ENCODE measurements around the gene DIP2C. TPM values are rescaled to one million over a fixed set of nuclear protein-coding genes. Genes with fewer than 3 reads are reported as not detected.

DIP2C gene
- total and polyA plus RNA-seq, 2 donors (not counting 1 experiment from before 2014, with no cell fraction given) = 1.3 to 1.9 TPM

DNA sequence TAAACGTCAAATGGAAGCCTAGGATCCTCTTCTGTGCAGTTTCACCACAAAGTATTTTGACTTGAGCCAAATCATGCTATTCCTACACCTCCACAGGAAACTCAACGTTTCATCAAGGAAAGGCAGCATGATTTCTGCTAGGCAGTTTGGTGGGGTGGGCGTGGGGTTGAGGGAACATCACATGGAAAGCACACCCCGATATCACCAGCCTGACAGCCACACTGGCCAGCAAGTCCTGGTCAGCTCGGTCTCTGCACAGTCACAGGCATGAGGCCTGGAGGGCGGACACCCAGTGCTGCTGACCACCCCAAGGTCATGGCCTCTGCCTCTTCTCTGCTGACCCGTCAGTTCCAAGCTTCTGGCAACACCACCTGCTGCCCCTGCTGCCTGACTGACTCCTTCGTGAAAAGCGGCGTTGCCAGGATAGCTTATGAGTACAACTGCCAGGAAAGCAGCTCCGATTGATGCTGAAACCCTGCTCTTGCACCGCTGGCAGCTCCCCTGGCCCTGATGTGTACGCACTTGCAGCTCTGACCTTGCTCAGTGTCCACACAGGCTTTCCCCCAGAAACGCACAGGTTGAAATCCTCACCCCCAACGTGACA, 171.5 kb downstream of the DIP2C start:
- Histone ChIP-seq H3K4me3 (ENCODE audit: control extremely low read depth in 1 of 5, extremely low read depth in 1 of 5, insufficient read depth in 1 of 5, low read depth in 2 of 5, low read length in 4 of 5) (no peak overlapping the region), H3K4me2 (replicated peaks; ENCODE audit: low read depth, low read length, poor library complexity, severe bottlenecking) (no peak overlapping the region), H3K9ac (ENCODE audit: low read length) (no peak overlapping the region), H3K4me1 (ENCODE audit: control insufficient read depth in 2 of 2, insufficient read depth in 2 of 2, low read length in 2 of 2) (peaks cover 0 to 9% of the 10 kb centered on the region in 2 donors), H4K20me1 (ENCODE audit: control insufficient read depth, insufficient read depth, low read length, poor library complexity, severe bottlenecking) (no peaks in the 10 kb centered on the region), H3K27me3 (replicated peaks in 1 of 4; ENCODE audit: control extremely low read depth in 1 of 4, control insufficient read depth in 3 of 4, insufficient read depth in 4 of 4, low read length in 3 of 4) (peaks cover 0 to 4% (median 0%) of the 10 kb centered on the region in 4 experiments), H3K9me3 (ENCODE audit: control extremely low read depth in 1 of 3, control insufficient read depth in 2 of 3, insufficient read depth in 1 of 3, low read length in 2 of 3) (no peaks in the 10 kb centered on the region), H3K79me2 (ENCODE audit: control insufficient read depth, insufficient read depth, low read length) (no peaks in the 10 kb centered on the region), H3K36me3 (replicated peaks in 1 of 2; ENCODE audit: control extremely low read depth in 1 of 2, control insufficient read depth in 1 of 2, extremely low read depth in 1 of 2, insufficient read depth in 2 of 2, low read length in 1 of 2) (no peaks in the 10 kb centered on the region), H2AFZ (ENCODE audit: insufficient read depth, low read depth, low read length, poor library complexity, severe bottlenecking) (no peak overlapping the region), H3K27ac (ENCODE audit: low read length in 2 of 2) (no peak overlapping the region)
- H3K27ac Mint-ChIP-seq = no peak overlapping the region
- intact Hi-C loops (cut with micrococcal nuclease) = no loop called here
- POLR2A ChIA-PET = no interaction called here
- WGBS (ENCODE audit: insufficient coverage) = 89% methylated on average over 14 of the region's 15 CpGs
- DNase-seq (no peak), ATAC-seq (ENCODE audit: low read depth) (no peak)
- H3K27me3 Mint-ChIP-seq = peaks cover 25% of the 10 kb centered on the region
- H3K9me3 Mint-ChIP-seq (ENCODE audit: insufficient read depth) = no peaks in the 10 kb centered on the region
- TF ChIP-seq, protein P1, sequence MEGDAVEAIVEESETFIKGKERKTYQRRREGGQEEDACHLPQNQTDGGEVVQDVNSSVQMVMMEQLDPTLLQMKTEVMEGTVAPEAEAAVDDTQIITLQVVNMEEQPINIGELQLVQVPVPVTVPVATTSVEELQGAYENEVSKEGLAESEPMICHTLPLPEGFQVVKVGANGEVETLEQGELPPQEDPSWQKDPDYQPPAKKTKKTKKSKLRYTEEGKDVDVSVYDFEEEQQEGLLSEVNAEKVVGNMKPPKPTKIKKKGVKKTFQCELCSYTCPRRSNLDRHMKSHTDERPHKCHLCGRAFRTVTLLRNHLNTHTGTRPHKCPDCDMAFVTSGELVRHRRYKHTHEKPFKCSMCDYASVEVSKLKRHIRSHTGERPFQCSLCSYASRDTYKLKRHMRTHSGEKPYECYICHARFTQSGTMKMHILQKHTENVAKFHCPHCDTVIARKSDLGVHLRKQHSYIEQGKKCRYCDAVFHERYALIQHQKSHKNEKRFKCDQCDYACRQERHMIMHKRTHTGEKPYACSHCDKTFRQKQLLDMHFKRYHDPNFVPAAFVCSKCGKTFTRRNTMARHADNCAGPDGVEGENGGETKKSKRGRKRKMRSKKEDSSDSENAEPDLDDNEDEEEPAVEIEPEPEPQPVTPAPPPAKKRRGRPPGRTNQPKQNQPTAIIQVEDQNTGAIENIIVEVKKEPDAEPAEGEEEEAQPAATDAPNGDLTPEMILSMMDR (IDR thresholded peaks at IDR 0.05) = no peak
- no peak for TF ChIP-seq EZH2 (IDR thresholded peaks at IDR 0.05; ENCODE audit: borderline replicate concordance, insufficient read depth, low read depth, low read length, poor library complexity, severe bottlenecking)
- CTCF ChIA-PET = no interaction called here
- H3K4me1 Mint-ChIP-seq = peaks cover 8% of the 10 kb centered on the region
- no peak overlapping the region for H3K4me3 Mint-ChIP-seq

DNA sequence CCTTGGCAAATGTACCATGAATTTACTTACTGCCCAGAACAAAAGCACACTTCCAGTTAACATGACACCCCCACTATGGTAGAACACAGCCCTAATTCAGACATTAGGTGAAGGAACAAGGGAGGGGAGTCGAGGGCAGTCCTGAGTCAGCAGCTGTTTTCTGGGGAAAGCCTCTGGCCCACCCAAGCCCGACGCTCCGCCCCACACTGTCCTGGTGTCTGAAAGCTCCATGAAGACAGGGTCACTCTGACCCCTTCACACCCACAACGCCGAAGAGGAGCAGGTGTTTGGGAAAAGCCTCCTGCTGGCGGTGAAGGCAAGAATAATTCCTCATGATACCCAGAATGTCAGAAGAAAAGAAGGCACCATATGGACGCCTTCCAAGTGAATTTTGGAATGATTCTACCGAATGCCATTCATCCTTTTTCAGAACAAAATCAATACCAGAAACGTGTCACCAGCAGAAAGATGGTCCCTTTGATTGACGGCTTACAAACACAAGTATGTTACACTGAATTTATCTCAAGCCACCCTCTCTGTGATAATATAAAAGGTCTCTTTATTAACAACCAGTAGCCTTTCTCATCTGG, 172.1 kb downstream of the DIP2C start:
- Histone ChIP-seq H3K4me1 (ENCODE audit: control insufficient read depth in 2 of 2, insufficient read depth in 2 of 2, low read length in 2 of 2) (peaks cover 0 to 9% of the 10 kb centered on the region in 2 donors), H4K20me1 (ENCODE audit: control insufficient read depth, insufficient read depth, low read length, poor library complexity, severe bottlenecking) (no peaks in the 10 kb centered on the region), H3K9me3 (ENCODE audit: control extremely low read depth in 1 of 3, control insufficient read depth in 2 of 3, insufficient read depth in 1 of 3, low read length in 2 of 3) (no peaks in the 10 kb centered on the region), H3K36me3 (replicated peaks in 1 of 2; ENCODE audit: control extremely low read depth in 1 of 2, control insufficient read depth in 1 of 2, extremely low read depth in 1 of 2, insufficient read depth in 2 of 2, low read length in 1 of 2) (no peaks in the 10 kb centered on the region), H3K9ac (ENCODE audit: low read length) (no peak overlapping the region), H3K79me2 (ENCODE audit: control insufficient read depth, insufficient read depth, low read length) (no peaks in the 10 kb centered on the region), H3K27ac (ENCODE audit: low read length in 2 of 2) (no peak overlapping the region), H3K4me3 (ENCODE audit: control extremely low read depth in 1 of 5, extremely low read depth in 1 of 5, insufficient read depth in 1 of 5, low read depth in 2 of 5, low read length in 4 of 5) (no peak overlapping the region), H3K4me2 (replicated peaks; ENCODE audit: low read depth, low read length, poor library complexity, severe bottlenecking) (no peak overlapping the region), H2AFZ (ENCODE audit: insufficient read depth, low read depth, low read length, poor library complexity, severe bottlenecking) (no peak overlapping the region), H3K27me3 (replicated peaks in 1 of 4; ENCODE audit: control extremely low read depth in 1 of 4, control insufficient read depth in 3 of 4, insufficient read depth in 4 of 4, low read length in 3 of 4) (peaks cover 0 to 4% (median 0%) of the 10 kb centered on the region in 4 experiments)
- peaks cover 8% of the 10 kb centered on the region for H3K4me1 Mint-ChIP-seq
- H3K4me3 Mint-ChIP-seq = no peak overlapping the region
- H3K27me3 Mint-ChIP-seq = peaks cover 22% of the 10 kb centered on the region
- intact Hi-C loops (cut with micrococcal nuclease) = no loop called here
- ATAC-seq (ENCODE audit: low read depth) (no peak), DNase-seq (no peak)
- CTCF ChIA-PET = no interaction called here
- POLR2A ChIA-PET = no interaction called here
- WGBS (ENCODE audit: insufficient coverage) = 88% methylated on average over 9 of the region's 11 CpGs
- TF ChIP-seq, protein P1 (IDR thresholded peaks at IDR 0.05) = no peak
- H3K27ac Mint-ChIP-seq = no peak overlapping the region
- H3K9me3 Mint-ChIP-seq (ENCODE audit: insufficient read depth) = no peaks in the 10 kb centered on the region
